IPS DF 6.9 (cell line): ENCODE results near the gene SPAG6.
"Not testable (repeated sequence)": the region's sequence is repeated elsewhere in the genome, so short reads cannot be mapped to it uniquely, and the experiment has no call there.

Experiments used
- DNase-seq: peaks from one replicate; pipeline ENCODE4 v3.0.0-alpha.2; 2013; ENCODE audit warnings: low read depth, low spot score
- H3K27ac ChIP-seq: one replicate; pipeline ENCODE4 v1.5.1; 2013; ENCODE audit warnings: low read length, control low read depth
- H3K27me3 ChIP-seq: 2 replicates; pipeline ENCODE4 v1.6.1; 2013; ENCODE audit warnings: mild to moderate bottlenecking, low read length; ENCODE audit not compliant: control insufficient read depth, insufficient read depth
- H3K36me3 ChIP-seq: 2 replicates; pipeline ENCODE4 v1.6.1; 2013; ENCODE audit warnings: low read length; ENCODE audit not compliant: control insufficient read depth, insufficient read depth
- H3K4me1 ChIP-seq: 2 replicates; pipeline ENCODE4 v1.6.1; 2013; ENCODE audit warnings: low read length; ENCODE audit not compliant: control insufficient read depth, insufficient read depth
- H3K4me3 ChIP-seq: 2 replicates; pipeline ENCODE4 v1.5.1; 2013; ENCODE audit warnings: mild to moderate bottlenecking, low read length
- H3K9me3 ChIP-seq: 2 replicates; pipeline ENCODE4 v1.6.1; 2013; ENCODE audit warnings: low read length, inconsistent platforms; ENCODE audit not compliant: control insufficient read depth, insufficient read depth
- WGBS: extraction: QIAGEN DNeasy Blood & Tissue Kit; methylation state at CpG from one replicate; pipeline ENCODE4 v1.1.7; 2013; ENCODE audit warnings: mixed read lengths, missing lambda C conversion rate; ENCODE audit not compliant: insufficient read length, insufficient coverage; 5-methylcytosine and 5-hydroxymethylcytosine counted together

Gene SPAG6

GRCh38 chr10:22342421-22342820, 2.9 kb upstream of the SPAG6 start:
- H3K9me3 ChIP-seq = no peaks in the 10 kb centered on the region
- H3K4me3 ChIP-seq = no peak overlapping the region
- no peaks in the 10 kb centered on the region for H3K36me3 ChIP-seq
- no peak for DNase-seq
- no CpG with 5 or more reads among the region's 3 CpGs for WGBS
- H3K27me3 ChIP-seq = peaks cover 59% of the 10 kb centered on the region
- no peak overlapping the region for H3K27ac ChIP-seq
- no peaks in the 10 kb centered on the region; the same call in 1 of the 2 replicates for H3K4me1 ChIP-seq

- H3K4me3 ChIP-seq = no peak overlapping the region
- no peak for DNase-seq
- H3K27ac ChIP-seq = no peak overlapping the region
- H3K27me3 ChIP-seq = peaks cover 49% of the 10 kb centered on the region
- no CpG with 5 or more reads among the region's 3 CpGs for whole genome bisulfite sequencing
- H3K9me3 ChIP-seq = no peaks in the 10 kb centered on the region
- no peaks in the 10 kb centered on the region for H3K36me3 ChIP-seq
- no peaks in the 10 kb centered on the region; the same call in 1 of the 2 replicates for H3K4me1 ChIP-seq
Observed at GRCh38 chr10:22343731-22344130, 1.6 kb upstream of the SPAG6 start.

- no peaks in the 10 kb centered on the region; the same call in 1 of the 2 replicates for H3K4me1 ChIP-seq
- H3K36me3 ChIP-seq = no peaks in the 10 kb centered on the region
- WGBS = no CpG with 5 or more reads among the region's 1 CpG
- peaks cover 47% of the 10 kb centered on the region for H3K27me3 ChIP-seq
- no peaks in the 10 kb centered on the region for H3K9me3 ChIP-seq
- DNase-seq = no peak
- H3K4me3 ChIP-seq = no peak overlapping the region
- H3K27ac ChIP-seq = no peak overlapping the region
Observed at GRCh38 chr10:22344249-22344648, 1.0 kb upstream of the SPAG6 start.

GRCh38 chr10:22344781-22345300, 455 bp upstream of the SPAG6 start:
- no peaks in the 10 kb centered on the region; the same call in 1 of the 2 replicates for H3K4me1 ChIP-seq
- no peak overlapping the region for H3K27ac ChIP-seq
- H3K9me3 ChIP-seq = no peaks in the 10 kb centered on the region
- no CpG with 5 or more reads among the region's 26 CpGs for WGBS
- peak overlapping the region; percentile 54; the same call in 1 of the 2 replicates for H3K4me3 ChIP-seq
- DNase-seq = no peak
- peaks cover 47% of the 10 kb centered on the region for H3K27me3 ChIP-seq
- H3K36me3 ChIP-seq = no peaks in the 10 kb centered on the region

- Histone ChIP-seq H3K4me1 (no peaks in the 10 kb centered on the region; the same call in 1 of the 2 replicates), H3K27me3 (peaks cover 38% of the 10 kb centered on the region), H3K36me3 (no peaks in the 10 kb centered on the region), H3K9me3 (no peaks in the 10 kb centered on the region), H3K4me3 (peak overlapping the region; percentile 54; the same call in 1 of the 2 replicates), H3K27ac (no peak overlapping the region)
- WGBS = no CpG with 5 or more reads among the region's 8 CpGs
- DNase-seq = no peak
Observed at GRCh38 chr10:22346096-22346661, 883 bp downstream of the SPAG6 start.

- WGBS = no CpG with 5 or more reads among the region's 1 CpG
- Histone ChIP-seq H3K36me3 (no peaks in the 10 kb centered on the region), H3K4me3 (no peak overlapping the region), H3K27me3 (peaks cover 17% of the 10 kb centered on the region), H3K9me3 (no peaks in the 10 kb centered on the region), H3K4me1 (no peaks in the 10 kb centered on the region), H3K27ac (no peak overlapping the region)
- no peak for DNase-seq
Observed at GRCh38 chr10:22349755-22350154, 4.5 kb downstream of the SPAG6 start.

- Histone ChIP-seq H3K4me1 (no peaks in the 10 kb centered on the region), H3K36me3 (no peaks in the 10 kb centered on the region), H3K27ac (no peak overlapping the region), H3K27me3 (peaks cover 5% of the 10 kb centered on the region), H3K9me3 (no peaks in the 10 kb centered on the region), H3K4me3 (no peak overlapping the region)
- DNase-seq = no peak
- WGBS = no CpG with 5 or more reads among the region's 5 CpGs
Observed at GRCh38 chr10:22351131-22351703, 5.9 kb downstream of the SPAG6 start.

GRCh38 chr10:22356324-22356873, 11.1 kb downstream of the SPAG6 start:
- H3K27ac ChIP-seq = no peak overlapping the region
- H3K27me3 ChIP-seq = no peaks in the 10 kb centered on the region
- no peaks in the 10 kb centered on the region for H3K9me3 ChIP-seq
- H3K4me3 ChIP-seq = no peak overlapping the region
- DNase-seq = no peak
- H3K4me1 ChIP-seq = no peaks in the 10 kb centered on the region
- no CpG with 5 or more reads among the region's 4 CpGs for WGBS
- H3K36me3 ChIP-seq = no peaks in the 10 kb centered on the region

GRCh38 chr10:22357770-22358169, 12.5 kb downstream of the SPAG6 start:
- no CpG with 5 or more reads among the region's 4 CpGs for WGBS
- H3K9me3 ChIP-seq, H3K4me3 ChIP-seq, DNase-seq, H3K36me3 ChIP-seq, H3K27ac ChIP-seq, H3K4me1 ChIP-seq, H3K27me3 ChIP-seq: not testable (repeated sequence)

GRCh38 chr10:22363305-22363704, 18.0 kb downstream of the SPAG6 start:
- Histone ChIP-seq H3K9me3 (no peaks in the 10 kb centered on the region), H3K4me1 (no peaks in the 10 kb centered on the region), H3K27me3 (no peaks in the 10 kb centered on the region), H3K27ac (no peak overlapping the region), H3K36me3 (no peaks in the 10 kb centered on the region), H3K4me3 (no peak overlapping the region)
- DNase-seq = no peak
- no CpG with 5 or more reads among the region's 6 CpGs for WGBS
